Prostate gland (tissue), 2 donors: ENCODE data around the gene NAA38. TPM values are rescaled to one million over a fixed set of nuclear protein-coding genes. Genes with fewer than 3 reads are reported as not detected.

ENCODE experiments used
- DNase-seq: peaks from one replicate; pipeline ENCODE4 v3.0.0-alpha.2; 2019; ENCODE audit warnings: low spot score
- H3K27ac ChIP-seq, 2 donors: fragments of 200-600 bp; sonication (generic); 2 replicates each; pipeline ENCODE4 v1.5.1; 2017 to 2019
- H3K27me3 ChIP-seq: fragments of 200-600 bp; sonication (generic); replicated peaks from 2 replicates; pipeline ENCODE4 v1.5.1; 2019; ENCODE audit not compliant: insufficient read depth
- H3K36me3 ChIP-seq, 2 donors: fragments of 200-600 bp; sonication (generic); 1 replicate in 1 of 2; 2 replicates in 1 of 2; pipeline versions ENCODE4 v1.5.1 to v1.8.1; 2017 to 2019
- H3K4me1 ChIP-seq: fragments of 200-600 bp; sonication (generic); replicated peaks from 2 replicates; pipeline ENCODE4 v1.5.1; 2019
- H3K4me3 ChIP-seq, 2 donors: fragments of 200-600 bp; sonication (generic); 2 replicates each; pipeline ENCODE4 v1.5.1; 2017 to 2019
- H3K9me3 ChIP-seq: fragments of 200-600 bp; sonication (generic); 2 replicates; pipeline ENCODE4 v1.5.1; 2017
- CTCF ChIP-seq, 4 experiments: fragments of 200-600 bp in 2 of 4; fragments of 450-650 bp in 2 of 4; sonication (generic) in 2 of 4; IDR thresholded peaks; 1 replicate in 3 of 4; 2 replicates in 1 of 4; pipeline ENCODE4 v1.5.1; 2016 to 2019; ENCODE audit warnings: antibody characterized with exemption in 4 of 4, mild to moderate bottlenecking in 2 of 4, moderate library complexity in 2 of 4
- POLR2A ChIP-seq: fragments of 450-650 bp; IDR thresholded peaks from one replicate; pipeline ENCODE4 v1.6.1; 2016; ENCODE audit warnings: antibody characterized with exemption, mild to moderate bottlenecking
- POLR2AphosphoS5 ChIP-seq: sonication (generic); formaldehyde crosslinking; IDR thresholded peaks from one replicate; pipeline ENCODE4 v1.6.1; 2017; ENCODE audit warnings: antibody characterized with exemption
- WGBS: methylation state at CpG from one replicate; pipeline ENCODE4 v1.1.5; 2018; 5-methylcytosine and 5-hydroxymethylcytosine counted together
- intact Hi-C: fragments of 100-400 bp; cut with DNase I; formaldehyde crosslinking; loops from one replicate; pipeline ENCODE4 v1.14.2; 2022
- total RNA-seq, 2 donors: library from RNA; depleted of rRNA; stranded (reverse); fragments of >200 nt; gene quantifications; one replicate each; pipeline ENCODE4 v1.1.0, GENCODE V29; 2016

Gene NAA38
- total RNA-seq, 2 donors from 2014 or later: 74.6 to 163 TPM

GRCh38 chr17:7835814-7836595, 21.4 kb downstream of the NAA38 start:
- under 1% methylated on average over 59 of the region's 61 CpGs for WGBS
- intact Hi-C loops: loop anchor here (10.0 kb wide), 1 partner anchor 601 kb away; the partner anchor contains the start of genes DVL2 and PHF23
- H3K4me1 ChIP-seq: peaks cover 22% of the 10 kb centered on the region

GRCh38 chr17:7834957-7835813, 22.2 kb downstream of the NAA38 start:
- Histone ChIP-seq H3K4me1 (peaks cover 22% of the 10 kb centered on the region), H3K9me3 (no peaks in the 10 kb centered on the region), H3K27me3 (no peaks in the 10 kb centered on the region), H3K27ac (peak overlapping the region; percentile 95 to 98), H3K4me3 (peak overlapping the region; percentile 75 to 83), H3K36me3 (no peaks in the 10 kb centered on the region)
- intact Hi-C loops: loop anchor here (10.0 kb wide), 1 partner anchor 600 kb away; the partner anchor contains the start of genes DVL2 and PHF23
- TF ChIP-seq POLR2AphosphoS5 (peak; percentile 93), POLR2A (peak; percentile 87), CTCF (IDR thresholded peaks at IDR 0.05) (peak; percentile 67 to 95 (median 86))
- peak; percentile 97 for DNase-seq
- WGBS: under 1% methylated on average over 62 of the region's 69 CpGs

More at GRCh38 chr17:7835814-7836595, 21.4 kb downstream of the NAA38 start:
- DNase-seq: peak; percentile 68
- no peaks in the 10 kb centered on the region for H3K27me3 ChIP-seq
- H3K36me3 ChIP-seq: no peaks in the 10 kb centered on the region
- TF ChIP-seq POLR2A (peak; percentile 61), POLR2AphosphoS5 (peak; percentile 79), CTCF (IDR thresholded peaks at IDR 0.05) (peak in 1 of 4 experiments; percentile 6)
- H3K4me3 ChIP-seq: peak overlapping the region; percentile 75 to 83
- no peaks in the 10 kb centered on the region for H3K9me3 ChIP-seq
- peak overlapping the region; percentile 95 to 98 for H3K27ac ChIP-seq

- no peaks in the 10 kb centered on the region for H3K27me3 ChIP-seq
- intact Hi-C loops: loop anchor here (10.0 kb wide), 1 partner anchor 600 kb away; the partner anchor contains the start of genes DVL2 and PHF23
- peak overlapping the region; percentile 75 to 83 for H3K4me3 ChIP-seq
- WGBS: under 1% methylated on average over 20 of the region's 20 CpGs
- no peak for TF ChIP-seq POLR2A
- no peak for TF ChIP-seq POLR2AphosphoS5
- no peak for TF ChIP-seq CTCF (IDR thresholded peaks at IDR 0.05)
- peak overlapping the region; percentile 95 to 98 for H3K27ac ChIP-seq
- no peaks in the 10 kb centered on the region for H3K36me3 ChIP-seq
- peak; percentile 51 for DNase-seq
- H3K9me3 ChIP-seq: no peaks in the 10 kb centered on the region
- H3K4me1 ChIP-seq: peaks cover 19% of the 10 kb centered on the region
Observed at GRCh38 chr17:7834542-7834956, 22.8 kb downstream of the NAA38 start.

GRCh38 chr17:7833795-7834541, 23.4 kb downstream of the NAA38 start, which contains the start of gene KDM6B:
KDM6B (plus strand) TSS chr17:7834217; CDS start chr17:7845555, 11,338 bp downstream.
- intact Hi-C loops: loop anchor here (10.0 kb wide), 1 partner anchor 599 kb away; the partner anchor contains the start of genes DVL2 and PHF23
- 1% methylated on average over 49 of the region's 49 CpGs for WGBS
- peak within 1 kb of the TSS; percentile 75 to 83 for H3K4me3 ChIP-seq
- H3K36me3 ChIP-seq: no peaks in the 10 kb centered on the region
- TF ChIP-seq POLR2A: peak; percentile 51
- peak in 3 of 4 experiments; percentile 16 to 35 (median 28) for TF ChIP-seq CTCF (IDR thresholded peaks at IDR 0.05)
- peak; percentile 82 for TF ChIP-seq POLR2AphosphoS5
- peak; percentile 95 for DNase-seq
- H3K9me3 ChIP-seq: no peaks in the 10 kb centered on the region
- no peaks in the 10 kb centered on the region for H3K27me3 ChIP-seq
- H3K27ac ChIP-seq: peak within 1 kb of the TSS; percentile 95 to 98
- peaks cover 14% of the 10 kb centered on the region for H3K4me1 ChIP-seq
